ENCODE data around the gene ARID1B. TPM values are rescaled to one million over a fixed set of nuclear protein-coding genes. Genes with fewer than 3 reads are reported as not detected.
"Not testable (repeated sequence)": the region's sequence is repeated elsewhere in the genome, so short reads cannot be mapped to it uniquely, and the experiment has no call there.

ARID1B gene
- total and polyA plus RNA-seq, 9 donors: 44.2 to 72.5 (median 63.5) TPM

DNA sequence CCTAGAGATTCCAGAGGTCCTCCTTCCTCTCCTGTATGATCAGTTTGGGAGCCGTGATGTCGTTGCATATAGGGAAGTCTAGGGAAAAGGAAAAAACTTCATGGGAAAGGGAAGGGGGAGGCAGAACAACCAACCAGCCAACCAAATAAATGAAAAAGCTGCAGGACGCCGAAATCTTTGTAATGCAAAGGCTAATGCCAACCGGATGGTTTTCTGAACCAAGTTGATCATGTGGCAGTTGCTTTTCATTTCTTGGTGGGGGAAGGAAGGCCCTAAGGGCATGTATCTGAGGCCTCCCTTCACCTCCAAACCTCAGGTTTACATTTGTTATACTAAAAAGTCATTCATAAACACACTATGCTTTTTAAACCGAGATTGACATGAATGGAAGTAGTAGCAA, 167.2 kb downstream of the ARID1B start:
- H3K9me3 ChIP-seq (replicated peaks; ENCODE audit: control insufficient read depth, low read depth, low read length): no peaks in the 10 kb centered on the region
- peaks cover 5% of the 10 kb centered on the region for H3K4me1 ChIP-seq (ENCODE audit: control insufficient read depth, insufficient read depth, low read length)
- no peak overlapping the region for H3K4me3 ChIP-seq (ENCODE audit: low read length)
- WGBS (ENCODE audit: insufficient coverage): 100% methylated on average over 1 of the region's 6 CpGs
- no peak for DNase-seq
- no peaks in the 10 kb centered on the region for H3K27me3 ChIP-seq (ENCODE audit: control insufficient read depth, insufficient read depth, low read length)
- no peak overlapping the region for H3K27ac ChIP-seq (ENCODE audit: low read length)
- no peaks in the 10 kb centered on the region for H3K36me3 ChIP-seq (ENCODE audit: control insufficient read depth, insufficient read depth, low read length)

DNA sequence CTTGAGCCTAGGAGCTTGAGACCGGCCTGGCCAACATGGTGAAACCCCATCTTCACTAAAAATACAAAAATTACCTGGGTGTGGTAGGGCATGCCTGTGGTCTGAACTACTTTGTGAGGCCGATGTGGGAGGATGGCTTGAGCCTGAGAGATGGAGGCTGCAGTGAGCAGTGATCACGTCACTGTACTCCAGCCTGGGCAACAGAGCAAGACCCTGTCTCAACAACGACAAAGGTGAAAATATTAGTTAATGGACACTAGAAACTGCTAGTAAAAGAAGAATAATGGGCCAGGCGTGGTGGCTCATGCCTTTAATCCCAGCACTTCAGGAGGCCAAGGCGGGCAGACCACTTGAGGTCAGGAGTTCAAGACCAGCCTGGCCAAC, 168.6 kb downstream of the ARID1B start:
- not testable (repeated sequence) for H3K36me3 ChIP-seq (ENCODE audit: control insufficient read depth, insufficient read depth, low read length); DNase-seq; H3K27me3 ChIP-seq (ENCODE audit: control insufficient read depth, insufficient read depth, low read length); H3K4me1 ChIP-seq (ENCODE audit: control insufficient read depth, insufficient read depth, low read length); H3K4me3 ChIP-seq (ENCODE audit: low read length); H3K27ac ChIP-seq (ENCODE audit: low read length); H3K9me3 ChIP-seq (replicated peaks; ENCODE audit: control insufficient read depth, low read depth, low read length)
- 89% methylated on average over 3 of the region's 6 CpGs for WGBS (ENCODE audit: insufficient coverage)

DNA sequence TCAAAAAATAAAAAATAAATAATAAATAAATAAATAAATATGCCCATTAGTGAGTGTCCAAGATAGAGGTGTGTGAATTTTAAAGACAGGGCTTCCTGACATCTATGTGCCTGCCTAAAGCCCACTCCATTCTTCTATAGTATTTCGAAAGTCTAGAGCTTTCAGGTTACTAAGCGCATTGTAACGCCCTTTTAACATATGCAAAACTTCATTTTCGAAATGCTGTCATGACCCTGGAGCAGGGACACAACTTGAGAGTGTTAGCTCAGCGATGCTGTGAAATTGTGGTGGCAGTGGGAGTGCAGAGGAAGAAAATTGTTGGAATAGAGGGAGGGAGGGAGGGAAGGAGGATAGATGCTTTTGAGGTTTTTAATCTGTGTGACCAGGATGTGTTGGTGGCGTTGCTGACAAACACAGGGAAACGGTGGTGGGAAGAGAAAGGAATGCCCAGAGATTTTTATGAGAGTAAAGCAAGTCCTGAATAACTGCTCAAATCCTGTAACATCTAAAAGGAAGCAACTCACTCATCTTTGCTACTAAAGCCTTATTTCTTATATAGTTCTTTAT, 169.3 kb downstream of the ARID1B start:
- H3K4me3 ChIP-seq (ENCODE audit: low read length): no peak overlapping the region
- no peaks in the 10 kb centered on the region for H3K36me3 ChIP-seq (ENCODE audit: control insufficient read depth, insufficient read depth, low read length)
- WGBS (ENCODE audit: insufficient coverage): 76% methylated on average over 5 of the region's 7 CpGs
- peaks cover 6% of the 10 kb centered on the region for H3K4me1 ChIP-seq (ENCODE audit: control insufficient read depth, insufficient read depth, low read length)
- H3K27me3 ChIP-seq (ENCODE audit: control insufficient read depth, insufficient read depth, low read length): no peaks in the 10 kb centered on the region
- no peak for DNase-seq
- H3K9me3 ChIP-seq (replicated peaks; ENCODE audit: control insufficient read depth, low read depth, low read length): no peaks in the 10 kb centered on the region
- no peak overlapping the region for H3K27ac ChIP-seq (ENCODE audit: low read length)

DNA sequence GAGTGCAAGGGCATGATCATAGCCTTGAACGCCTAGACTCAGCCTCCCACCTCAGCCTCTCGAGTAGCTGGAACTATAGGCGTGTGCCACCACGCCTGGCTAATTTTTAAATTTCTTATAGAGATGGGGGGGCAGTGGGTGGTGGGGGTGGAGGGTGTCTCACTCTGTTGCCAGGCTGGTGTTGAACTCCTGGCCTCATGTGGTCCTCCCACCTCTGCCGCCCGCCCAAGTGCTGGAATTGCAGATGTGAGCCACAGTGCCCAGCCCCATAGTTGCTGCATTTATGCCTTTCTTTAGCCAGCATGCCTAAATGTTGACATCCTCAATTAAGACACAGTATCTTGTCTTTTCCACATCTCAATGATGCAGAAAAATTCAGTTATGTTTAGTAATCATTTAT, 171.1 kb downstream of the ARID1B start:
- Histone ChIP-seq H3K4me1 (ENCODE audit: control insufficient read depth, insufficient read depth, low read length) (peaks cover 16% of the 10 kb centered on the region), H3K27ac (ENCODE audit: low read length) (no peak overlapping the region), H3K4me3 (ENCODE audit: low read length) (no peak overlapping the region), H3K27me3 (ENCODE audit: control insufficient read depth, insufficient read depth, low read length) (no peaks in the 10 kb centered on the region), H3K36me3 (ENCODE audit: control insufficient read depth, insufficient read depth, low read length) (no peaks in the 10 kb centered on the region), H3K9me3 (replicated peaks; ENCODE audit: control insufficient read depth, low read depth, low read length) (no peaks in the 10 kb centered on the region)
- DNase-seq: no peak
- 94% methylated on average over 3 of the region's 6 CpGs for WGBS (ENCODE audit: insufficient coverage)

DNA sequence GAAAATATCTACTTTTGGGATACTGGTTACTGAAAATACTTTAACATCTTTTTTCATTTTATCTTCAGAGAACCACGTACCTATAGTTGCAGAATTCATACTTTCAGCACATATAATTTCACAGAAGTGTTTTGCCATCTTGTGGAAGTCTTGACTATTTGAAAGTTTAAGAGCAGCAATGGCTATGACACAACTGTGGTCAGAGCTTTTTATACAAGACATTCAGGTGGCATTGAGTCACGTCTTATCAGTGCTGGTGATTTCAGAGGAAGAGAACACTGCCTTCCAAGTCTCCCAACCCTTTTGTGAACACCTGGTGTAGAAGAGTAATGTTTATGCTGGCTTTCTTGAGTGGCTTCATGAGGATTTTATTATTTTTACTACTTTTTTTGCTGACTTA, 171.6 kb downstream of the ARID1B start:
- no peaks in the 10 kb centered on the region for H3K9me3 ChIP-seq (replicated peaks; ENCODE audit: control insufficient read depth, low read depth, low read length)
- no peak overlapping the region for H3K4me3 ChIP-seq (ENCODE audit: low read length)
- no peaks in the 10 kb centered on the region for H3K36me3 ChIP-seq (ENCODE audit: control insufficient read depth, insufficient read depth, low read length)
- peaks cover 16% of the 10 kb centered on the region for H3K4me1 ChIP-seq (ENCODE audit: control insufficient read depth, insufficient read depth, low read length)
- no CpG with 5 or more reads among the region's 2 CpGs for WGBS (ENCODE audit: insufficient coverage)
- no peak for DNase-seq
- H3K27ac ChIP-seq (ENCODE audit: low read length): no peak overlapping the region
- H3K27me3 ChIP-seq (ENCODE audit: control insufficient read depth, insufficient read depth, low read length): no peaks in the 10 kb centered on the region

DNA sequence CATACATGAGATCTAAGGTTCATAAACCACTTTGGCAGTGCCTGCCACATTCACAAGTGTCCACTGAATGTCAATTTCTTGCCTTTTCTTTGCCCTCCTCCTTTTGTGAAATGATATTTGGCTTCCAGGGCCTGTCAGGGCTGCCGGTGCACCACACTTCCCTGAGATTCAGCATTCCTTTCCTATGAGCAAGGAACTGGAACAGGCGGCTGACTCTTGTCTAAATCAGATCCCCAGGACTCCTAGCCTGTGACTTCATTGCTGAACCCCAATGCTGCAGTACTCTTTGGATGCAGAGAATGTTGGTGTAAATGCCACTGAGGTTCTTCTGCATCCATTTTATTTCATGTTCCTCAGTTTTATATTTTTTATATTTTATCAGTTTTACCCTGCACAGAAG, 172.2 kb downstream of the ARID1B start:
- Histone ChIP-seq H3K4me1 (ENCODE audit: control insufficient read depth, insufficient read depth, low read length) (peaks cover 16% of the 10 kb centered on the region), H3K27me3 (ENCODE audit: control insufficient read depth, insufficient read depth, low read length) (no peaks in the 10 kb centered on the region), H3K4me3 (ENCODE audit: low read length) (no peak overlapping the region), H3K27ac (ENCODE audit: low read length) (no peak overlapping the region), H3K36me3 (ENCODE audit: control insufficient read depth, insufficient read depth, low read length) (no peaks in the 10 kb centered on the region), H3K9me3 (replicated peaks; ENCODE audit: control insufficient read depth, low read depth, low read length) (no peaks in the 10 kb centered on the region)
- WGBS (ENCODE audit: insufficient coverage): no CpG with 5 or more reads among the region's 2 CpGs
- peak; percentile 42 for DNase-seq

DNA sequence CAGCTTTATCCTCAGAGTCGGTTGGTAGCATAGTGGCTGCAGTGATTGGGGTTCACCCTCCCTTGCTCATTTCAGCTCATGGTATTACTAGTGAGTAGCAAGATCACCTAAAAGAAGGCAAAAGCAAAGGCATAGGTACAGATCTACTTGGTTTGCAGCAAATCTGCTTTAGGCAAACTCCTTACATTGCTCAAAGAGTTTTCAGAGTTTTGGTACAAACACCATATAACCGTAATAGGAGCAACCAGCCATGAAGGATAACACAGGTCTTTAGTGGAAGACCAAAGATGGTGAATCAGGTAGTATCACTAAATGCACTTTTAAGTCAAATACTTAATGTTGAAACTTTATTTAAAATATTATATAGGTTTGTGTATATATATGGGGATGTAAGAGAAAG, 172.9 kb downstream of the ARID1B start:
- Histone ChIP-seq H3K4me1 (ENCODE audit: control insufficient read depth, insufficient read depth, low read length) (peaks cover 19% of the 10 kb centered on the region), H3K9me3 (replicated peaks; ENCODE audit: control insufficient read depth, low read depth, low read length) (no peaks in the 10 kb centered on the region), H3K27ac (ENCODE audit: low read length) (no peak overlapping the region), H3K27me3 (ENCODE audit: control insufficient read depth, insufficient read depth, low read length) (no peaks in the 10 kb centered on the region), H3K36me3 (ENCODE audit: control insufficient read depth, insufficient read depth, low read length) (no peaks in the 10 kb centered on the region), H3K4me3 (ENCODE audit: low read length) (no peak overlapping the region)
- no CpG with 5 or more reads among the region's 2 CpGs for WGBS (ENCODE audit: insufficient coverage)
- no peak for DNase-seq

DNA sequence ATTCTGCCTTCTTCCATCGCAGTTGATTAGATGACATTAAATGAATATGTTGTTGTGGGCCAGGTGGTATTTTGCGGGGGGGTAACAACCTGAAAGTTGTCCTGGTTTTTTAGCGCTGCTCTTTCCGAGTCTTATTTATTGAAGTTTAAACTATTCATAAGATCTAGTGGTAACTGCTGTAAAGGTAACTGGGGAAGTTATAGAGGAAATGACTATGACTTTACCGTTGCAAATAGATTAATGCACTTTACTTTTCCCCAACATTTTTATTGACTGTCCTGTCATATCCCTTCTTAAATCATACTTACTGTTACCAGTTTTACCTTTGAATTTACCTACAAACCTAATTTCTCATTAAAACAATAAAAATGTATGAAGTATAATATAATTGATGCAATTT, 173.4 kb downstream of the ARID1B start:
- WGBS (ENCODE audit: insufficient coverage): no CpG with 5 or more reads among the region's 5 CpGs
- Histone ChIP-seq H3K36me3 (ENCODE audit: control insufficient read depth, insufficient read depth, low read length) (no peaks in the 10 kb centered on the region), H3K9me3 (replicated peaks; ENCODE audit: control insufficient read depth, low read depth, low read length) (no peaks in the 10 kb centered on the region), H3K4me3 (ENCODE audit: low read length) (no peak overlapping the region), H3K27ac (ENCODE audit: low read length) (no peak overlapping the region), H3K27me3 (ENCODE audit: control insufficient read depth, insufficient read depth, low read length) (no peaks in the 10 kb centered on the region), H3K4me1 (ENCODE audit: control insufficient read depth, insufficient read depth, low read length) (peaks cover 19% of the 10 kb centered on the region)
- no peak for DNase-seq

DNA sequence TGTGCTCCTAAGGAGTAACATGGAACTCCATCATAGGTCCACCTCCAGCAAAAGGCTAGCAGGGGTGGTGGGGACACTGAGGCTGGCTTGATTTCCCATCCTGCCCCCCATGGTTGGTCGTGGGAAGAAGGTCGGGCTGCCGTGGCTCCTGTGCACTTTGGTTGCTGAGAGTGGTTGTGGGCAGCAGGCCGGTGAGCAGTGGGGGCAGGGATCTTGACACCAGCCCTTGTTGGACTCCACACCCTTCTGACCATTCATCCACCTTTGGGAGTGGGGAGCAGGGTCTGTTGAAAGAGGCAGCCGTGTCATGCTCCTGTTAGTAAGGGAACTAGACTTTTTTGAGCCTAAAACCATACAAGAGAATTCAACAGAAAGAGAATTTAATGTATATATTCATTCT, 175.2 kb downstream of the ARID1B start:
- no peaks in the 10 kb centered on the region for H3K9me3 ChIP-seq (replicated peaks; ENCODE audit: control insufficient read depth, low read depth, low read length)
- no peak overlapping the region for H3K4me3 ChIP-seq (ENCODE audit: low read length)
- H3K27ac ChIP-seq (ENCODE audit: low read length): peak overlapping the region; percentile 90
- H3K36me3 ChIP-seq (ENCODE audit: control insufficient read depth, insufficient read depth, low read length): no peaks in the 10 kb centered on the region
- H3K4me1 ChIP-seq (ENCODE audit: control insufficient read depth, insufficient read depth, low read length): peaks cover 32% of the 10 kb centered on the region
- WGBS (ENCODE audit: insufficient coverage): no CpG with 5 or more reads among the region's 5 CpGs
- DNase-seq: no peak
- H3K27me3 ChIP-seq (ENCODE audit: control insufficient read depth, insufficient read depth, low read length): no peaks in the 10 kb centered on the region

DNA sequence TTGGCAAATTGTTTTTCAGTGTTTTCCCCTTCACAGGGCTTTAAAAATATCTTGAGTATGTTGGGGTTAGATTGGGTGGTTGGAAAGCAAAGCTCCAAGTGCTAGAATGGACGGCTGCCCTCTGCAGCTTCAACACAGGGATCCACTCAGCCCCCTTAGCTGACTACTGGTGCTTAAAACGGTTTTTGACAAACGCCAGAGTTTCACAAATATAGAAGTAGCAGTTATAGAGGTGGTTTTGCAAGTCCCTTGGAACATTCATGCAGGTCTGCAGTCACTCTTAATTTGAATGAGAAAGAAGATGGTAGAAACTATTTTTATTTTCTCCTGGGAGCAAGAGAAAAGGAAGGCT, 175.9 kb downstream of the ARID1B start:
- Histone ChIP-seq H3K27ac (ENCODE audit: low read length) (peak overlapping the region; percentile 90), H3K4me1 (ENCODE audit: control insufficient read depth, insufficient read depth, low read length) (peaks cover 32% of the 10 kb centered on the region)

DNA sequence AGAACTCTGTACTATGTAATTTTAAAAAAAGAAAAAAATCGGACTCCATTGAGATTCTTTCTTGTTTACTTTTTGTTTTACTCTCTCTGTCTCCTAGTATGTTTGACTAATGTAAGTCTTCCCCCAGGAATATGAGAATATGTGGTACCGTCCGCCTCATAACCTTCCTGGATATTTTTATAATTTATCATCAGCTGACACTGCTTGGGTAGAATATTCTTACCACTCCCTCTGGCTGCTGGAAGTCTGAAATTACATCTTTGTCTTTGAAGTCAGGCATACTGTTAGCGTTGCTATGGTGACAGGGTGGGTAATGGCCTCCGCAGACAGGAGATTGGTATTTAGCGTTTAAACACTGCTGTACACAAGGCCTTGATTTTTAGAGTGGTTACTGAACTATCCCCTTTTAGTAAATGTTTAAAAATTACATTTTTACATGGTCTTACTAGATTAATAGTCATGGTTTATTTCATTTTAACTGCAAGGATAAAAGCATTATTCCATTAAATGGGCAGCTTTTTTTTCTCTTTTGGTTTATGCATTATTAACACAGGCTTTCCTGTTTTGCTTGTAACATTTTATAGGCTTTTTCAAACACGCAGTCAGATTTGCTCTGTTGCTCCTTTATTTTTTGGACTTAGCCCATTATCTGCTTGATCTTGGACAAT, 176.4 kb downstream of the ARID1B start:
- Histone ChIP-seq H3K27ac (ENCODE audit: low read length) (peak overlapping the region; percentile 90), H3K36me3 (ENCODE audit: control insufficient read depth, insufficient read depth, low read length) (no peaks in the 10 kb centered on the region), H3K4me3 (ENCODE audit: low read length) (no peak overlapping the region), H3K9me3 (replicated peaks; ENCODE audit: control insufficient read depth, low read depth, low read length) (no peaks in the 10 kb centered on the region), H3K27me3 (ENCODE audit: control insufficient read depth, insufficient read depth, low read length) (no peaks in the 10 kb centered on the region), H3K4me1 (ENCODE audit: control insufficient read depth, insufficient read depth, low read length) (peaks cover 32% of the 10 kb centered on the region)
- peak; percentile 95 for DNase-seq
- no CpG with 5 or more reads among the region's 7 CpGs for WGBS (ENCODE audit: insufficient coverage)

More for the DNA sequence above, 175.9 kb downstream of the ARID1B start:
- 0% methylated on average over 1 of the region's 3 CpGs for WGBS (ENCODE audit: insufficient coverage)
- no peak overlapping the region for H3K4me3 ChIP-seq (ENCODE audit: low read length)
- no peak for DNase-seq
- H3K36me3 ChIP-seq (ENCODE audit: control insufficient read depth, insufficient read depth, low read length): no peaks in the 10 kb centered on the region
- no peaks in the 10 kb centered on the region for H3K27me3 ChIP-seq (ENCODE audit: control insufficient read depth, insufficient read depth, low read length)
- no peaks in the 10 kb centered on the region for H3K9me3 ChIP-seq (replicated peaks; ENCODE audit: control insufficient read depth, low read depth, low read length)
